A549 (cell line): ENCODE data around the gene BMP7. TPM values are rescaled to one million over a fixed set of nuclear protein-coding genes. Genes with fewer than 3 reads are reported as not detected.

Source experiments
- ATAC-seq, 2 experiments: fragments of 200-7000 bp in 1 of 2; fragments of >200 bp in 1 of 2; cut with Nextera tagmentation in 1 of 2; cut with Tn5 transposase in 1 of 2; 3 replicates each; pipeline versions ENCODE4 v1.8.0 to v1.9.1; 2018 to 2020; ENCODE audit warnings: mild to moderate bottlenecking in 1 of 2, moderate library complexity in 1 of 2
- CTCF ChIA-PET: fragments of 300-600 bp; sonication (Branson Sonifier 250); formaldehyde crosslinking; extraction: SDS; loops from one replicate; lab custom pipeline; 2021; ENCODE audit warnings: antibody characterized with exemption, inconsistent platforms; lab: Yijun Ruan, JAX
- POLR2A ChIA-PET: fragments of 350-600 bp; formaldehyde crosslinking; extraction: SDS; loops from one replicate; lab custom pipeline; 2021; ENCODE audit warnings: antibody characterized with exemption, inconsistent platforms; lab: Yijun Ruan, JAX
- DNase-seq, 2 experiments: peaks; one replicate each; pipeline versions ENCODE4 v3.0.0 to v3.0.0-alpha.2; 2011 to 2016; ENCODE audit warnings: low read depth in 1 of 2, low spot score in 1 of 2
- FAIRE-seq: peaks from 2 replicates; lab custom pipeline; 2011; peaks lifted over from hg19 to GRCh38; lab: Jason Lieb, UNC
- H3K27ac ChIP-seq, 2 experiments: fragments of >200 bp; sonication (Bioruptor Twin); formaldehyde crosslinking; 3 replicates each; pipeline ENCODE4 v1.5.1; 2016 to 2017
- H3K4me1 ChIP-seq: fragments of >200 bp; sonication (Bioruptor Twin); formaldehyde crosslinking; 3 replicates; pipeline ENCODE4 v1.6.1; 2016
- H3K4me2 ChIP-seq: fragments of >200 bp; sonication (Bioruptor Twin); formaldehyde crosslinking; 3 replicates; pipeline ENCODE4 v1.6.1; 2016
- H3K4me3 ChIP-seq: fragments of >200 bp; sonication (Bioruptor Twin); formaldehyde crosslinking; 3 replicates; pipeline ENCODE4 v1.5.1; 2016
- H3K9me3 ChIP-seq: fragments of >200 bp; sonication (Bioruptor Twin); formaldehyde crosslinking; 3 replicates; pipeline ENCODE4 v1.6.1; 2016
- CEBPB ChIP-seq, 2 experiments: fragments of >200 bp in 1 of 2; sonication (Bioruptor Twin) in 1 of 2; formaldehyde crosslinking in 1 of 2; IDR thresholded peaks; 2 replicates each; pipeline ENCODE4 v1.6.1; 2012 to 2016
- CHD2 ChIP-seq: fragments of 150-350 bp; IDR thresholded peaks from 2 replicates; pipeline ENCODE4 v1.6.1; 2014; ENCODE audit warnings: low read length; ENCODE audit not compliant: partially characterized antibody
- E2F6 ChIP-seq: IDR thresholded peaks from 2 replicates; pipeline ENCODE4 v1.6.1; 2012; ENCODE audit warnings: low read depth, borderline replicate concordance
- ELK1 ChIP-seq: fragments of 150-350 bp; IDR thresholded peaks from 2 replicates; pipeline ENCODE4 v1.6.1; 2014; ENCODE audit warnings: low read depth, mild to moderate bottlenecking, low read length
- EP300 ChIP-seq, 2 experiments: fragments of >200 bp; sonication (Bioruptor Twin); formaldehyde crosslinking; IDR thresholded peaks; 2 replicates in 1 of 2; 3 replicates in 1 of 2; pipeline ENCODE4 v1.6.1; 2016 to 2017
- FOSB ChIP-seq: fragments of 250-450 bp; sonication (Bioruptor Pico); IDR thresholded peaks from 2 replicates; pipeline ENCODE4 v1.5.0; 2020; ENCODE audit warnings: mild to moderate bottlenecking, moderate library complexity
- FOXS1 ChIP-seq: fragments of 250-450 bp; sonication (Bioruptor Pico); IDR thresholded peaks from 2 replicates; pipeline ENCODE4 v1.5.0; 2020; ENCODE audit warnings: mild to moderate bottlenecking, moderate library complexity
- GATA3 ChIP-seq: IDR thresholded peaks from 2 replicates; pipeline ENCODE4 v1.6.1; 2012; ENCODE audit warnings: borderline replicate concordance
- HOXB13 ChIP-seq: fragments of 250-450 bp; sonication (Bioruptor Pico); IDR thresholded peaks from 2 replicates; pipeline ENCODE4 v1.5.0; 2020; ENCODE audit warnings: low read depth, mild to moderate bottlenecking, moderate library complexity
- JUNB ChIP-seq: fragments of >200 bp; sonication (Bioruptor Twin); formaldehyde crosslinking; IDR thresholded peaks from 2 replicates; pipeline ENCODE4 v1.6.1; 2016
- KDM5A ChIP-seq: fragments of 200-600 bp; sonication (generic); IDR thresholded peaks from 2 replicates; pipeline ENCODE4 v1.6.1; 2016; ENCODE audit warnings: antibody characterized with exemption, mild to moderate bottlenecking
- MAFK ChIP-seq: fragments of 450-650 bp; IDR thresholded peaks from 2 replicates; pipeline ENCODE4 v1.6.1; 2014; ENCODE audit not compliant: partially characterized antibody
- MAX ChIP-seq: IDR thresholded peaks from 2 replicates; pipeline ENCODE4 v1.6.1; 2012
- MYC ChIP-seq: IDR thresholded peaks from 2 replicates; pipeline ENCODE4 v1.6.1; 2012; ENCODE audit warnings: mild to moderate bottlenecking, inconsistent platforms, low read length, improper control_type of control experiment, borderline replicate concordance
- NFE2L2 ChIP-seq: fragments of 150-350 bp; conservative IDR thresholded peaks from 2 replicates; pipeline ENCODE4 v1.6.1; 2014; ENCODE audit warnings: low read length
- NR3C1 ChIP-seq: fragments of >200 bp; sonication (Bioruptor Twin); formaldehyde crosslinking; IDR thresholded peaks from 3 replicates; pipeline ENCODE4 v1.6.1; 2017
- PBX3 ChIP-seq: IDR thresholded peaks from 2 replicates; pipeline ENCODE4 v1.6.1; 2012
- PHF8 ChIP-seq: fragments of 200-600 bp; sonication (generic); IDR thresholded peaks from 2 replicates; pipeline ENCODE4 v1.6.1; 2016; ENCODE audit warnings: low read depth, mild to moderate bottlenecking, antibody characterized with exemption, moderate library complexity, borderline replicate concordance
- POLR2A ChIP-seq: IDR thresholded peaks from 2 replicates; pipeline ENCODE4 v1.6.1; 2012; ENCODE audit warnings: mild to moderate bottlenecking, low read length
- POLR2AphosphoS2 ChIP-seq: conservative IDR thresholded peaks from 2 replicates; pipeline ENCODE4 v1.6.1; 2012; ENCODE audit warnings: low read length, improper control_type of control experiment, inconsistent platforms
- RFX5 ChIP-seq: fragments of 450-650 bp; IDR thresholded peaks from 2 replicates; pipeline ENCODE4 v1.7.1; 2014; ENCODE audit warnings: antibody characterized with exemption, mild to moderate bottlenecking, moderate library complexity
- RNF2 ChIP-seq: fragments of 200-600 bp; sonication (generic); IDR thresholded peaks from 2 replicates; pipeline ENCODE4 v1.6.1; 2016; ENCODE audit warnings: low read depth, mild to moderate bottlenecking, antibody characterized with exemption, moderate library complexity, borderline replicate concordance
- TFCP2L1 ChIP-seq: fragments of 250-450 bp; sonication (Bioruptor Pico); IDR thresholded peaks from 2 replicates; pipeline ENCODE4 v1.5.0; 2021; ENCODE audit warnings: mild to moderate bottlenecking
- TP53 ChIP-seq: fragments of 250-450 bp; sonication (Bioruptor Pico); IDR thresholded peaks from 2 replicates; pipeline ENCODE4 v1.5.0; 2021; ENCODE audit warnings: mild to moderate bottlenecking, moderate library complexity
- USF2 ChIP-seq: fragments of 450-650 bp; IDR thresholded peaks from 2 replicates; pipeline ENCODE4 v1.6.1; 2014; ENCODE audit warnings: antibody characterized with exemption
- ZC3H11A ChIP-seq: fragments of 450-650 bp; IDR thresholded peaks from 2 replicates; pipeline ENCODE4 v1.6.1; 2014; ENCODE audit warnings: antibody characterized with exemption, mild to moderate bottlenecking
- ZNF302 ChIP-seq: fragments of 250-450 bp; sonication (Bioruptor Pico); IDR thresholded peaks from 2 replicates; pipeline ENCODE4 v1.9.0; 2021; ENCODE audit warnings: inconsistent platforms, mild to moderate bottlenecking, moderate library complexity
- WGBS: methylation state at CpG from one replicate; pipeline ENCODE4 v1.1.6; 2017; ENCODE audit errors: missing lambda C conversion rate; 5-methylcytosine and 5-hydroxymethylcytosine counted together
- polyA plus RNA-seq, 4 experiments: library from polyadenylated mRNA; depleted of rRNA in 3 of 4; stranded (reverse); fragments of >200 nt; fragmentation: RNase III in 1 of 4; extraction: RNeasy Plus Mini Kit Qiagen cat#74134 plus additional on column Dnase treatment in 1 of 4; gene quantifications; 2 replicates in 3 of 4; 3 replicates in 1 of 4; pipeline ENCODE4 v1.2.3, GENCODE V29; 2011 to 2017
- TF ChIP-seq, protein P1 (sequence below): fragments of >200 bp; sonication (Bioruptor Twin); formaldehyde crosslinking; IDR thresholded peaks from 3 replicates; pipeline ENCODE4 v1.6.1; 2016

The BMP7 gene
- polyA plus RNA-seq, 2 of the 4 experiments (the other 2 are of a cell fraction), result 0.08 to 0.22 TPM

DNA sequence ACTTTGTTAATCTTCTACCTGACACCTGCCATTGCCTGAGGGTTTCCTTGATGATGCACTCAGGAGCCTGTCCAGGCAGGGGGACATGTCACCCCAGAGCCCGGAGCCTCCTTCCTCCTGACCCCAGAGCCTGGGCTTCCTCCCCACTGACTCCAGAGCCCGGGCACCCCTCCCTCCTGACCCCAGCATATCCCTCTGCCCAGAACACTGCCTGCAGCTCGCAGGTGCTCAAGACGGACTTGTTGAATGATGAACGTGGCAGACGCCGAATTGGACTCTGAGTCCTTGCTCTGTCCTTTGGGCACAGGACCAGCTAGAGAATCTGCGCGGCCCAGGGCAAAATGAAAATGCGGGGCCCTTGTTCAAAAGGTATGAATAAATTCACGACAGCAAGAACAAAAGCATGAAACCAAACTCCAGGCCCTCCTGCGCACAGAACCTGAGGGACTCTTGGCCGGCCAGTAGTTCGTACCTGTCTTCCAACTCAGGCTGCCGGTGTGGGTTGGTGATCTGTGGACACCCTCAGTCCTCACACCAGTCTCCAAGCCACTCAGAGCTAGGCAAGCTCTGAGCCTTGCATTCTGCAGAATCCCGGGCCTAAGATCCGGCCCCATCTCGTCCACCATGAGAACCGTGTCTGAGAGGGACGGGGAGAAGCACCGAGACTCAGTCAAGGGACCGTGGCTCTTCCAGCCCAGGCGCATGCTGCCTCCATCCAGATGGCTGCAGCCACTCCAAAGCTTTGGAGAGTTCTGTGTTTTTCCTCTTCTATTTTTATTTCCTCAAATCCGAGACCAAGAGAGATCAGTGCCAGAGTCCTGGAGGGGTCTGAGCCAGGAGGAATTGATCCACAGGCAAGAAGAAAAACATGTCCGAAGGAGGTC, 104.7 kb downstream of the BMP7 start:
- TF ChIP-seq PBX3 (no peak), EP300 (IDR thresholded peaks at IDR 0.05) (no peak), KDM5A (no peak), RFX5 (no peak), MYC (no peak), FOXS1 (CRISPR knock-in tag) (no peak), NR3C1 (no peak), USF2 (no peak), POLR2AphosphoS2 (no peak), TP53 (CRISPR knock-in tag) (no peak), PHF8 (no peak), CEBPB (IDR thresholded peaks at IDR 0.05) (no peak), TFCP2L1 (no peak), ZNF302 (CRISPR knock-in tag) (no peak), GATA3 (no peak), CHD2 (no peak)
- TF ChIP-seq, protein P1, sequence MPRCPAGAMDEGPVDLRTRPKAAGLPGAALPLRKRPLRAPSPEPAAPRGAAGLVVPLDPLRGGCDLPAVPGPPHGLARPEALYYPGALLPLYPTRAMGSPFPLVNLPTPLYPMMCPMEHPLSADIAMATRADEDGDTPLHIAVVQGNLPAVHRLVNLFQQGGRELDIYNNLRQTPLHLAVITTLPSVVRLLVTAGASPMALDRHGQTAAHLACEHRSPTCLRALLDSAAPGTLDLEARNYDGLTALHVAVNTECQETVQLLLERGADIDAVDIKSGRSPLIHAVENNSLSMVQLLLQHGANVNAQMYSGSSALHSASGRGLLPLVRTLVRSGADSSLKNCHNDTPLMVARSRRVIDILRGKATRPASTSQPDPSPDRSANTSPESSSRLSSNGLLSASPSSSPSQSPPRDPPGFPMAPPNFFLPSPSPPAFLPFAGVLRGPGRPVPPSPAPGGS, result no peak
- TF ChIP-seq, all 56 proteins: peak for 0
- no peak for FAIRE-seq
- POLR2A ChIA-PET, result no interaction called here
- Histone ChIP-seq H3K27ac (no peak overlapping the region), H3K4me3 (no peak overlapping the region), H3K4me2 (no peak overlapping the region), H3K9me3 (peaks cover 5% of the 10 kb centered on the region; the same call in 1 of the 3 replicates), H3K4me1 (no peaks in the 10 kb centered on the region)
- no peak for DNase-seq
- no peak for ATAC-seq
- 58% methylated on average over 25 of the region's 25 CpGs for WGBS
- CTCF ChIA-PET, result no interaction called here

DNA sequence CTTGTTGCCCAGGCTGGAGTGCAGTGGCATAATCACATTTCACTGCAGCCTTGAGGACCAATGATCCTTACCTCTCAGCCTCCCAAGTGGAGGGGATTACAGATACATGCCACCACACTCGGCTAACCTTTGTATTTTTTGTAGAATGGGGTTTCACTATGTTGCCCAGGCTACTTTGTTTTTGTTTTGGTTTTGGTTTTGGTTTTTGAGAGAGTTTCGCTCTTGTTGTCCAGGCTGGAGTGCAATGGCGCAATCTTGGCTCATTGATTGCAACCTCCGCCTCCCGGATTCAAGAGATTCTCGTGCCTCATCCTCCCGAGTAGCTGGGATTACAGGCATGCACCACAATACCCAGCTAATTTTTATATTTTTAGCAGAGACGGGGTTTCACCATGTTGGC, 105.5 kb downstream of the BMP7 start:
- H3K27ac ChIP-seq, result no peak overlapping the region
- CTCF ChIA-PET, result no interaction called here
- no peak overlapping the region for H3K4me2 ChIP-seq
- ATAC-seq, result no peak
- H3K4me1 ChIP-seq, result no peaks in the 10 kb centered on the region
- no peak for FAIRE-seq
- DNase-seq, result no peak
- peaks cover 5% of the 10 kb centered on the region; the same call in 1 of the 3 replicates for H3K9me3 ChIP-seq
- TF ChIP-seq POLR2A, result no peak
- no peak for TF ChIP-seq E2F6
- TF ChIP-seq FOSB, result no peak
- TF ChIP-seq NFE2L2, result no peak
- TF ChIP-seq HOXB13 (CRISPR knock-in tag), result no peak
- TF ChIP-seq TFCP2L1, result no peak
- TF ChIP-seq CHD2, result no peak
- no peak for TF ChIP-seq FOXS1 (CRISPR knock-in tag)
- TF ChIP-seq JUNB, result no peak
- TF ChIP-seq RFX5, result no peak
- no peak for TF ChIP-seq ELK1
- no peak for TF ChIP-seq POLR2AphosphoS2
- no peak for TF ChIP-seq MAX
- TF ChIP-seq ZC3H11A, result no peak
- TF ChIP-seq PBX3, result no peak
- TF ChIP-seq RNF2, result no peak
- TF ChIP-seq MAFK, result no peak
- no peak for TF ChIP-seq MYC
- POLR2A ChIA-PET, result no interaction called here
- WGBS, result 44% methylated on average over 8 of the region's 8 CpGs
- no peak overlapping the region for H3K4me3 ChIP-seq
